ENCODE results near the gene RBM6. TPM values are rescaled to one million over a fixed set of nuclear protein-coding genes. Genes with fewer than 3 reads are reported as not detected.
A peak's percentile ranks its signal among the peaks of the same experiment; 100 is the strongest.

Gene RBM6
- total and polyA plus RNA-seq, 2 of the 4 experiments (the other 2 are of a cell fraction) = 38.5 to 64.6 TPM

DNA sequence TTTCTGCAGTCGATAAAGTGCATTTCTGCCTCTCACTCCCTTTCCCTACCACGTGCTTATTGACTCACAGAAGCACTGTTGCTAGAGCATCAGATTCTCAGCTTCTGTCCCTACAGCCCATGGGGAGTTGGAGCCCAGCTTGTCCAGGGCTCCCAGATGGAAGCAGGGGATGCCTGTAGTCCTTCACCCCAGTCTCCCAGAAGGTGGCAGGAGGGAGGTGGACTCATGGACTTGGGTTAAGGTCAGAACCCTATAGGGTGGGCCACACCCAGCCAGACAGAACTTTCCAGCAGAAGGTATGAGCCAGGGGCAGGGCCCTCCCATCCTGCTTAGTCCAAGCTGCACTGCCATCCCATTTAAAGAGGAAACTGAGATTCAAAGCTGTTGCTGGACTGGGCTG is 182.1 kb downstream of the RBM6 start:
- H3K79me1 ChIP-seq (ENCODE audit: low read depth in 1 of 2, low read length in 2 of 2) = peaks cover 0 to 12% of the 10 kb centered on the region in 2 experiments; a peak in 1 of 4 replicates
- H3K9me3 ChIP-seq (ENCODE audit: control insufficient read depth, insufficient read depth, low read length) = no peaks in the 10 kb centered on the region
- BruUV-seq (replicated peaks) = no TSS peak
- no peak overlapping the region for H3K4me2 ChIP-seq (ENCODE audit: low read depth, low read length)
- TF ChIP-seq SMC3 (IDR thresholded peaks at IDR 0.05; ENCODE audit: low read depth, low read length) = peak; percentile 16; the same call in 1 of the 2 replicates
- TF ChIP-seq BHLHE40 (IDR thresholded peaks at IDR 0.05; ENCODE audit: low read depth, low read length) = no peak
- TF ChIP-seq FOS (IDR thresholded peaks at IDR 0.05; ENCODE audit: low read depth, low read length) = no peak
- TF ChIP-seq, protein P1, sequence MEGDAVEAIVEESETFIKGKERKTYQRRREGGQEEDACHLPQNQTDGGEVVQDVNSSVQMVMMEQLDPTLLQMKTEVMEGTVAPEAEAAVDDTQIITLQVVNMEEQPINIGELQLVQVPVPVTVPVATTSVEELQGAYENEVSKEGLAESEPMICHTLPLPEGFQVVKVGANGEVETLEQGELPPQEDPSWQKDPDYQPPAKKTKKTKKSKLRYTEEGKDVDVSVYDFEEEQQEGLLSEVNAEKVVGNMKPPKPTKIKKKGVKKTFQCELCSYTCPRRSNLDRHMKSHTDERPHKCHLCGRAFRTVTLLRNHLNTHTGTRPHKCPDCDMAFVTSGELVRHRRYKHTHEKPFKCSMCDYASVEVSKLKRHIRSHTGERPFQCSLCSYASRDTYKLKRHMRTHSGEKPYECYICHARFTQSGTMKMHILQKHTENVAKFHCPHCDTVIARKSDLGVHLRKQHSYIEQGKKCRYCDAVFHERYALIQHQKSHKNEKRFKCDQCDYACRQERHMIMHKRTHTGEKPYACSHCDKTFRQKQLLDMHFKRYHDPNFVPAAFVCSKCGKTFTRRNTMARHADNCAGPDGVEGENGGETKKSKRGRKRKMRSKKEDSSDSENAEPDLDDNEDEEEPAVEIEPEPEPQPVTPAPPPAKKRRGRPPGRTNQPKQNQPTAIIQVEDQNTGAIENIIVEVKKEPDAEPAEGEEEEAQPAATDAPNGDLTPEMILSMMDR (conservative IDR thresholded peaks at IDR 0.05; ENCODE audit: low read depth, low read length) = no peak
- TF ChIP-seq POLR2A (IDR thresholded peaks at IDR 0.05; ENCODE audit: low read depth, low read length) = no peak
- TF ChIP-seq NFE2L2 (IDR thresholded peaks at IDR 0.05; ENCODE audit: low read depth, low read length) = no peak
- TF ChIP-seq RAD21 (IDR thresholded peaks at IDR 0.05; ENCODE audit: low read length) = no peak
- no peak for TF ChIP-seq MAZ (IDR thresholded peaks at IDR 0.05; ENCODE audit: borderline replicate concordance, low read depth, low read length)
- TF ChIP-seq RCOR1 (IDR thresholded peaks at IDR 0.05; ENCODE audit: insufficient replicate concordance, low read length) = no peak
- H3K9ac ChIP-seq (ENCODE audit: low read depth, low read length) = no peak overlapping the region
- H2BK20ac ChIP-seq (ENCODE audit: low read depth, low read length) = no peak overlapping the region
- no peak overlapping the region for H2BK120ac ChIP-seq (ENCODE audit: low read depth, low read length)
- H3K18ac ChIP-seq (ENCODE audit: low read depth, low read length) = no peak overlapping the region
- H3K27me3 ChIP-seq (ENCODE audit: control insufficient read depth, insufficient read depth, low read length) = no peaks in the 10 kb centered on the region
- ATAC-seq (ENCODE audit: low read depth) = no peak; the same call in 1 of the 2 replicates
- H2BK15ac ChIP-seq (ENCODE audit: low read depth, low read length) = no peak overlapping the region
- H3K23ac ChIP-seq (ENCODE audit: low read depth, low read length) = no peak overlapping the region
- H4K8ac ChIP-seq (ENCODE audit: low read depth in 2 of 2, low read length in 2 of 2) = no peak overlapping the region
- no peak for DNase-seq
- no peak overlapping the region for H3K27ac ChIP-seq (ENCODE audit: insufficient read depth, low read length)
- H2AFZ ChIP-seq (replicated peaks; ENCODE audit: low read length, poor library complexity) = no peak overlapping the region
- no peak overlapping the region for H2AK5ac ChIP-seq (ENCODE audit: low read depth, low read length)
- H2AK9ac ChIP-seq (replicated peaks; ENCODE audit: low read depth, low read length, poor library complexity) = no peak overlapping the region
- peaks cover 44% of the 10 kb centered on the region for H4K20me1 ChIP-seq (ENCODE audit: insufficient read depth, low read length)
- CTCF ChIA-PET = interaction anchor here (0.6 to 3.3 kb wide), 3 partner anchors 8 to 67 kb away, joined by 3 to 10 read pairs (median 8); no protein-coding TSS in a partner anchor
- dilution Hi-C loops (cut with HindIII; ENCODE audit: low sequenced_read_pairs, unreplicated experiment) = no loop called here
- no peak overlapping the region for H4K91ac ChIP-seq (ENCODE audit: insufficient read depth, low read depth, low read length)
- WGBS, 2 experiments (ENCODE audit: extremely low coverage in 2 of 2, insufficient read length in 1 of 2) = no CpG with 5 or more reads among the region's 2 CpGs
- H3K36me3 ChIP-seq (ENCODE audit: control insufficient read depth, insufficient read depth, low read length) = peaks cover 33% of the 10 kb centered on the region
- peaks cover 17% of the 10 kb centered on the region; the same call in 1 of the 2 replicates for H3K9me1 ChIP-seq (ENCODE audit: insufficient read depth, low read length)
- H3K4me1 ChIP-seq (ENCODE audit: control insufficient read depth, insufficient read depth, low read length) = peaks cover 26% of the 10 kb centered on the region
- H3K4me3 ChIP-seq (ENCODE audit: insufficient read depth, low read depth, low read length) = no peak overlapping the region
- no peak overlapping the region for H2BK5ac ChIP-seq (ENCODE audit: low read depth, low read length, poor library complexity, severe bottlenecking)
- POLR2A ChIA-PET (ENCODE audit: unreplicated experiment) = no interaction called here
- intact Hi-C loops (cut with micrococcal nuclease) = loop anchor here (1.0 kb wide), 1 partner anchor 33 kb away; the partner anchor contains the start of gene SEMA3F
- H3K4ac ChIP-seq (ENCODE audit: low read depth, low read length) = no peak overlapping the region
- H3K14ac ChIP-seq (replicated peaks; ENCODE audit: low read depth, low read length) = no peak overlapping the region
- no peak overlapping the region for H3K56ac ChIP-seq (ENCODE audit: extremely low read depth, insufficient read depth, low read length)
- in situ Hi-C loops (cut with MboI; ENCODE audit: low sequenced_read_pairs) = loop anchor here (5.0 kb wide), 1 partner anchor 60 kb away; no protein-coding TSS in a partner anchor
- H4K5ac ChIP-seq (ENCODE audit: low read depth, low read length) = no peak overlapping the region
